Stimulated activated CD8-positive, alpha-beta memory T cell treated with anti-CD3 and anti-CD28 coated beads, Interleukin-15, amount 100 ng/mL, for 4 hours (primary cell): ENCODE results near the gene SPRYD3.
A peak's percentile ranks its signal among the peaks of the same experiment; 100 is the strongest.

ENCODE experiments used
- DNase-seq, 2 donors: peaks; one replicate each; pipeline ENCODE4 v3.0.0-alpha.2; 2020; ENCODE audit warnings: low read depth in 2 of 2

The SPRYD3 gene

GRCh38 chr12:53078425-53079225, 565 bp downstream of the SPRYD3 start:
- DNase-seq, result no peak

GRCh38 chr12:53077030-53077429, 2.2 kb downstream of the SPRYD3 start:
- DNase-seq, result no peak

- no peak for DNase-seq
Observed at GRCh38 chr12:53076461-53076860, 2.7 kb downstream of the SPRYD3 start.

GRCh38 chr12:53074999-53075370, 4.2 kb downstream of the SPRYD3 start:
- DNase-seq, result no peak

GRCh38 chr12:53074283-53074998, 4.7 kb downstream of the SPRYD3 start:
- DNase-seq, result no peak

- DNase-seq, result no peak
Observed at GRCh38 chr12:53073881-53074280, 5.3 kb downstream of the SPRYD3 start.

GRCh38 chr12:53071591-53072551, 7.3 kb downstream of the SPRYD3 start:
- no peak for DNase-seq

- DNase-seq, result no peak
Observed at GRCh38 chr12:53070877-53071492, 8.2 kb downstream of the SPRYD3 start.

- no peak for DNase-seq
Observed at GRCh38 chr12:53069621-53070410, 9.4 kb downstream of the SPRYD3 start.

- no peak for DNase-seq
Observed at GRCh38 chr12:53068811-53069585, 10.2 kb downstream of the SPRYD3 start.

- no peak for DNase-seq
Observed at GRCh38 chr12:53067993-53068770, 11.0 kb downstream of the SPRYD3 start.

GRCh38 chr12:53067074-53067992, 11.9 kb downstream of the SPRYD3 start:
- no peak for DNase-seq

- DNase-seq, result peak in 1 of 2 donors; percentile 34
Observed at GRCh38 chr12:53065975-53066931, 12.9 kb downstream of the SPRYD3 start.

GRCh38 chr12:53065470-53065869, 13.7 kb downstream of the SPRYD3 start:
- no peak for DNase-seq

GRCh38 chr12:53064613-53065436, 14.4 kb downstream of the SPRYD3 start:
- no peak for DNase-seq
